HL-60 (cell line): ENCODE data around the gene KCNH1.

Source experiments
- CTCF ChIP-seq: IDR thresholded peaks from one replicate; pipeline ENCODE4 v1.5.1; 2011; ENCODE audit warnings: low read length, control low read depth, inconsistent platforms; ENCODE audit not compliant: insufficient read depth
- GABPA ChIP-seq: IDR thresholded peaks from 2 replicates; pipeline ENCODE4 v1.6.1; 2012; ENCODE audit warnings: low read depth
- POLR2AphosphoS5 ChIP-seq: IDR thresholded peaks from 2 replicates; pipeline ENCODE4 v1.6.1; 2012; ENCODE audit warnings: low read depth
- REST ChIP-seq: IDR thresholded peaks from 2 replicates; pipeline ENCODE4 v1.6.1; 2012; ENCODE audit warnings: low read depth; ENCODE audit not compliant: insufficient replicate concordance
- SPI1 ChIP-seq: IDR thresholded peaks from 2 replicates; pipeline ENCODE4 v1.6.1; 2012; ENCODE audit warnings: low read depth, mild to moderate bottlenecking, borderline replicate concordance

GRCh38 chr1:210792250-210793102 is 341.5 kb downstream of the KCNH1 start:
- no peak for TF ChIP-seq CTCF
- TF ChIP-seq GABPA: no peak
- no peak for TF ChIP-seq POLR2AphosphoS5
- no peak for TF ChIP-seq REST
- no peak for TF ChIP-seq SPI1
